Adrenal gland (tissue), 12 donors: ENCODE results near the gene SPDL1. TPM values are rescaled to one million over a fixed set of nuclear protein-coding genes. Genes with fewer than 3 reads are reported as not detected.

ENCODE experiments used
- DNase-seq, 7 donors: peaks; one replicate each; pipeline ENCODE4 v3.0.0-alpha.2; 2019 to 2020
- H3K27ac ChIP-seq, 5 donors: fragments of 200-600 bp; sonication (generic) in 4 of 5; 1 replicate in 3 of 5; 2 replicates in 2 of 5; pipeline versions ENCODE4 v1.5.1 to v1.8.0; 2016 to 2020; ENCODE audit warnings: mild to moderate bottlenecking in 1 of 5
- H3K27me3 ChIP-seq: fragments of 200-600 bp; 2 replicates; pipeline ENCODE4 v1.8.0; 2021
- H3K36me3 ChIP-seq, 2 donors: fragments of 200-600 bp; replicated peaks in 1 of 2; 1 replicate in 1 of 2; 2 replicates in 1 of 2; pipeline versions ENCODE4 v1.5.1 to v1.8.0; 2018 to 2022
- H3K4me1 ChIP-seq, 2 donors: fragments of 200-600 bp; replicated peaks in 1 of 2; 1 replicate in 1 of 2; 2 replicates in 1 of 2; pipeline versions ENCODE4 v1.5.1 to v1.8.0; 2018 to 2021
- H3K4me3 ChIP-seq, 4 donors: fragments of 200-600 bp; sonication (generic) in 3 of 4; one replicate each; pipeline ENCODE4 v1.5.1; 2016 to 2018
- H3K9me3 ChIP-seq, 3 donors: fragments of 200-600 bp; sonication (generic) in 1 of 3; replicated peaks in 1 of 3; 1 replicate in 2 of 3; 2 replicates in 1 of 3; pipeline versions ENCODE4 v1.5.1 to v1.8.0; 2016 to 2021
- CTCF ChIP-seq, 6 experiments: fragments of 450-650 bp in 4 of 6; fragments of 200-600 bp in 2 of 6; sonication (generic) in 1 of 6; IDR thresholded peaks; 1 replicate in 5 of 6; 2 replicates in 1 of 6; pipeline versions ENCODE4 v1.5.1 to v1.8.0; 2016 to 2021; ENCODE audit warnings: antibody characterized with exemption in 6 of 6, mild to moderate bottlenecking in 2 of 6, moderate library complexity in 1 of 6
- POLR2A ChIP-seq, 2 donors: fragments of 450-650 bp; IDR thresholded peaks; one replicate each; pipeline ENCODE4 v1.6.1; 2017; ENCODE audit warnings: antibody characterized with exemption in 2 of 2, mild to moderate bottlenecking in 2 of 2, moderate library complexity in 1 of 2
- WGBS, 4 donors: extraction: QIAGEN DNeasy Blood & Tissue Kit in 2 of 4; methylation state at CpG; one replicate each; pipeline versions ENCODE4 v1.1.5 to v1.1.7; 2013 to 2017; 5-methylcytosine and 5-hydroxymethylcytosine counted together
- intact Hi-C, 2 donors: fragments of 100-400 bp; cut with DNase I; formaldehyde crosslinking; loops; one replicate each; pipeline versions ENCODE4 v1.14.1 to v1.15.0; 2022 to 2023
- polyA plus RNA-seq, 3 donors: library from polyadenylated mRNA; stranded (reverse); fragments of 200-250 nt in 2 of 3; fragments of 350-450 nt in 1 of 3; fragmentation: Illumina TruSeq in 1 of 3; extraction: RNeasy Lipid Tissue Mini Kit (QIAGEN cat#74804) in 1 of 3; gene quantifications; one replicate each; pipeline ENCODE4 v1.2.3, GENCODE V29; 2013 to 2014
- total RNA-seq, 9 donors: library from RNA; depleted of rRNA in 4 of 9; stranded (reverse); fragments of >200 nt in 4 of 9; fragments of 120-200 nt in 1 of 9; fragmentation: NEBNext Ultra II Directional in 1 of 9; extraction: Animal tissue kit (Norgen Biotek cat#: 25700) in 1 of 9; gene quantifications; one replicate each; pipeline versions ENCODE4 v1.1.0 to v1.2.4, GENCODE V29; 2013 to 2023
- donor health status: healthy with polysubstance abuse.
- donor health status: Bipolar disorder and iron deficiency.
- donor health status: DM: yes; HTN: yes; CAD: no.
- donor health status: DM: no; HTN: no; CAD: no.
- donor health status: DM: no; HTN: no; CAD: no.
- donor health status: DM: yes; HTN: yes; CAD: no.

SPDL1 gene
- total and polyA plus RNA-seq, 12 donors = 0.72 to 16.4 (median 6.5) TPM

GRCh38 chr5:169606279-169606678 is 22.7 kb downstream of the SPDL1 start:
- 90 to 93% (median 92%) methylated on average over 3 of the region's 3 CpGs for WGBS, 4 donors
- Histone ChIP-seq H3K4me3 (no peak overlapping the region), H3K9me3 (peaks cover 0 to 3% (median 0%) of the 10 kb centered on the region in 3 donors), H3K27me3 (no peaks in the 10 kb centered on the region), H3K27ac (no peak overlapping the region), H3K36me3 (peaks cover 0 to 8% of the 10 kb centered on the region in 2 donors), H3K4me1 (no peaks in the 10 kb centered on the region)
- DNase-seq = no peak
- intact Hi-C loops = no loop called here
- TF ChIP-seq CTCF (IDR thresholded peaks at IDR 0.05) = no peak
- no peak for TF ChIP-seq POLR2A (IDR thresholded peaks at IDR 0.05)

- intact Hi-C loops = no loop called here
- Histone ChIP-seq H3K4me1 (no peaks in the 10 kb centered on the region), H3K36me3 (no peaks in the 10 kb centered on the region), H3K9me3 (peaks cover 0 to 3% (median 0%) of the 10 kb centered on the region in 3 donors), H3K4me3 (no peak overlapping the region), H3K27ac (no peak overlapping the region), H3K27me3 (no peaks in the 10 kb centered on the region)
- no peak for DNase-seq
- WGBS, 4 donors = 80 to 86% (median 82%) methylated on average over 2 of the region's 2 CpGs
- TF ChIP-seq POLR2A (IDR thresholded peaks at IDR 0.05) = no peak
- TF ChIP-seq CTCF (IDR thresholded peaks at IDR 0.05) = no peak
Observed at GRCh38 chr5:169607882-169608281, 24.3 kb downstream of the SPDL1 start.

DNA sequence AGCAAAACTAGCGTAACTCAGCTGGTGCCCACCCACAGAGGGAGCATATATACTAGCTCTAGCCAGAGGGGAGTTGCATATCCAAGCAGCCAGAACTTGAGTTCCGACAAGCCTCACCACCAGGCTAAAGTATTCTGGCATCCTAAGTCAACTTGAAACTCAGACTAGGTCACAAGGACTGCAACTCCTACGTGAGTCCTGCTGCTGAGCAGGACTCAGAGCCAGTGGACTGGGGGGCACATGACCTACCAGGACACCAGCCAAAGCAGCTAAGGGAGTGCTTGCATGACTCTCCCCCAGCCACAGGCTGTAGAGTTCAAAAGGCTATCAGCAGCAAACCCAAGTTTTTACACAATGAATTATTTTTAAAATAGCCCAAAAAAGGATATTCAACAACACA is 26.1 kb downstream of the SPDL1 start:
- WGBS, 4 donors = 52 to 69% (median 67%) methylated on average over 3 of the region's 3 CpGs

DNA sequence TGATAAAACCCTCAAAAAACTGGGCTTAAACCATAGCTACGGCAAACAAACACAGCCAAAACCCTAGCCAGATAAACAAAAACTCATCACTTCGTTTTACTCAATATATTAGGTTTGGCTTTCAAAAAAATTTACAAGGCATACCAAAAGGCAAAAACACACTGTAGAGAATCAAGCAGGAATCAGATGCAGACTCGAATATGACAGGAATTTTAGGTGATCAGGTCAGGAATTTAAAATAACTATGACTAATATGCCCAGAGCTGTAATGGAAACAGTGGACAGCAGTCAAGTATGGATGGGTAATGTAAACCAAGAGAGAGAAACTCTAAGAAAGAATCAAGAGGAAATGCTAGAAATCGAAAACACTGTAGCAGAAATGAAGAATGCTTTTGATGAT is 27.0 kb downstream of the SPDL1 start:
- H3K9me3 ChIP-seq = peaks cover 0 to 3% (median 0%) of the 10 kb centered on the region in 3 donors

More for the DNA sequence above, 26.1 kb downstream of the SPDL1 start:
- Histone ChIP-seq H3K9me3 (peaks cover 0 to 3% (median 0%) of the 10 kb centered on the region in 3 donors), H3K4me3 (no peak overlapping the region), H3K4me1 (no peaks in the 10 kb centered on the region), H3K27me3 (no peaks in the 10 kb centered on the region), H3K36me3 (no peaks in the 10 kb centered on the region), H3K27ac (no peak overlapping the region)
- TF ChIP-seq POLR2A (IDR thresholded peaks at IDR 0.05) = no peak
- no peak for TF ChIP-seq CTCF (IDR thresholded peaks at IDR 0.05)
- intact Hi-C loops = no loop called here
- DNase-seq = no peak

More for the DNA sequence above, 27.0 kb downstream of the SPDL1 start:
- Histone ChIP-seq H3K4me3 (no peak overlapping the region), H3K36me3 (no peaks in the 10 kb centered on the region), H3K27ac (no peak overlapping the region), H3K27me3 (no peaks in the 10 kb centered on the region), H3K4me1 (no peaks in the 10 kb centered on the region)
- intact Hi-C loops = no loop called here
- no peak for TF ChIP-seq POLR2A (IDR thresholded peaks at IDR 0.05)
- no peak for TF ChIP-seq CTCF (IDR thresholded peaks at IDR 0.05)
- no peak for DNase-seq
- 69 to 77% (median 75%) methylated on average over 4 of the region's 4 CpGs for WGBS, 4 donors
